Fibroblast of pulmonary artery (primary cell): Measurements from ENCODE around the gene SLC22A12.

Experiments used
- DNase-seq: peaks from one replicate; pipeline ENCODE4 v3.0.0-alpha.2; 2010; ENCODE audit warnings: low read depth
- H3K4me3 ChIP-seq: replicated peaks from 2 replicates; pipeline ENCODE4 v1.5.1; 2011; ENCODE audit warnings: low read depth, mild to moderate bottlenecking, control low read depth, low read length, moderate library complexity
- TF ChIP-seq, protein P1 (sequence below): IDR thresholded peaks from 2 replicates; pipeline ENCODE4 v1.5.1; 2011; ENCODE audit warnings: mild to moderate bottlenecking, control low read depth, low read length, inconsistent platforms; ENCODE audit errors: missing control alignments

Gene SLC22A12

DNA sequence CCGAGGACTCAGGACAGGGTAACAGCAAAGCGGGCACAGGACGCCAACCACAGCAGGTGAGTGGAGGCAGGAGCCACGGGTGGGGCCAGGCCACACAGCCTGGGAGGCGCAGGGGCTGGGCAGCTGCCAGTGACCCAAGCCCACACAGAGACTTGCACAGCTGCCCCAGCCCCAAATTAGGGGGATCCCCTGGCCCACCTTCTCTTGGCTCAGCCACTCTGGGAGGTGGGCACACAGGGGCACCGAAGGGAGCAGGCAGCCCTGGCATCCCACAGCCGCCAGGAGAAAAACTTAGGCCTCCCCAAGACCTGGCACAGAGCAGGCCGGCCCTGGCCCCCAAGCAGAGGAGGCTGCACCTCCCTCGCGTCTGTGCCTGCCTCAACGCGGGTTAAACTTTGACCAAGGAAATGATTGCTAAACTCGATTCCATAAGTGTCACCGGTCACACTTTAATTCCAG is at the start of gene SLC22A12:
SLC22A12 (plus strand) TSS at position 458 of the 459 bp plus-strand sequence. CDS start 337 bp downstream, outside the sequence.
- DNase-seq: no peak
- TF ChIP-seq, protein P1, sequence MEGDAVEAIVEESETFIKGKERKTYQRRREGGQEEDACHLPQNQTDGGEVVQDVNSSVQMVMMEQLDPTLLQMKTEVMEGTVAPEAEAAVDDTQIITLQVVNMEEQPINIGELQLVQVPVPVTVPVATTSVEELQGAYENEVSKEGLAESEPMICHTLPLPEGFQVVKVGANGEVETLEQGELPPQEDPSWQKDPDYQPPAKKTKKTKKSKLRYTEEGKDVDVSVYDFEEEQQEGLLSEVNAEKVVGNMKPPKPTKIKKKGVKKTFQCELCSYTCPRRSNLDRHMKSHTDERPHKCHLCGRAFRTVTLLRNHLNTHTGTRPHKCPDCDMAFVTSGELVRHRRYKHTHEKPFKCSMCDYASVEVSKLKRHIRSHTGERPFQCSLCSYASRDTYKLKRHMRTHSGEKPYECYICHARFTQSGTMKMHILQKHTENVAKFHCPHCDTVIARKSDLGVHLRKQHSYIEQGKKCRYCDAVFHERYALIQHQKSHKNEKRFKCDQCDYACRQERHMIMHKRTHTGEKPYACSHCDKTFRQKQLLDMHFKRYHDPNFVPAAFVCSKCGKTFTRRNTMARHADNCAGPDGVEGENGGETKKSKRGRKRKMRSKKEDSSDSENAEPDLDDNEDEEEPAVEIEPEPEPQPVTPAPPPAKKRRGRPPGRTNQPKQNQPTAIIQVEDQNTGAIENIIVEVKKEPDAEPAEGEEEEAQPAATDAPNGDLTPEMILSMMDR: no peak
- H3K4me3 ChIP-seq: no peak within 1 kb of the TSS

DNA sequence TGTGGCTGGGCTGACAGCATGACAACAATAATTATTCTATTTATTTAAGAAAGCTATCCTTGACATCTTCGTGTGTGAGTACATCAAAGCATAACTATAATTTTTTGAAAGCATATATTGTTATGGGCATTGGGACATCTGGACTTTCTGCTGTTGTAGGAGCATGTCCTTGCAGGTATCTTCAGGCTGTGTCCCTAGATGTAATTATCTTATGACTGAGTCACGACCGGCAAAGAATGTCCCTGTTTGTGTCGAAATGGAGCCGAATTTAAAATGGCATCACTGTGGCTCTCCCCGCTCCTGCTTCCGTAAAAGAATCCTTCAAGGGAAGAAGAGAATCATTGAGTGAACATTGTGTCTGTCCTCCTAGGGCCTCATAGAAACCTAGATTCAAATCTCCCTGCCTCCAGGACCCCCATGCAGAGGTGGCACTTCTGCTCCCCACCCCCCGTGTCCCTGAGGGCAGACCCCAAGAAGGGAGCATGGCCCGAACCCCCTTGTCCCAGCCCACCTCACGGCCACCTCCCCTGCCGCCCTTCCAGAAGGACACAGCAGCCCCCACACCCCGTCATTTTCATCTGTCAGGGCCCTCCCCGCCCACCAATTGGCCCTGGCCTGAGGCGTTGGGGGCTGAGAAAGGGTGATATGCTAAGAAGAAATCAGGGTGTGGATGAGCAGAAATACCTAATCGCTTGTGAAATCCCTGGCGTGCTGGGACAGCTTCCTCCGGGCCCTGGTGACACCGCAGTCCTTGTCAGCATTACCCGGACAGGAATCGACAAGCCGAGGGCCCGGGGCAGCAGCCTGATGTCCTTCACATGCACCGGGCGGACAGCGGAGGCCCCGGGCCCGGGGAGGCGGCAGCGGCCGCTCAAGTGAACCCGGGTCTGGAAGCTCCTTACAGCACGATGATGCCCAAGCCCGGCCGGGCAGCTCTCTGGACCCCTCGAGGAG is 48.6 kb upstream of the SLC22A12 start:
- TF ChIP-seq, protein P1: no peak
- H3K4me3 ChIP-seq: no peak overlapping the region
- no peak for DNase-seq

DNA sequence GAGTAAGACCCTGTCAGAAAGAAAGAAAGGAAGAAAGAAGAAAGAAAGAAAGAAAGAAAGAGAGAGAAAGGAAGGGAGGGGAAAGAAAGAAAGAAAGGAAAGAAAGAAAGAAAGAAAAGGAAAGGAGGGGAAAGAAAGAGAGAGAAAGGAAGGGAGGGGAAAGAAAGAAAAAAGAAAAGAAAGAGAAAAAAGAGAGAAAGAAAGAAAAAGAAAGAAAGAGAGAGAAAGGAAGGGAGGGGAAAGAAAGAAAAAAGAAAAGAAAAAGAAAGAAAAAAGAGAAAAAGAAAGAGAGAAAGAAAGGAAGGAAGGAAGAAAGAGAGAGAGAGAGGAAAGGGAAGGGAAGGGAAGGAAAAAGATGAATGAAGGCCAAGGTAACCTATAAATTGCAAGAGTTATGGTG is 47.2 kb upstream of the SLC22A12 start:
- TF ChIP-seq, protein P1: no peak
- no peak for DNase-seq
- no peak overlapping the region for H3K4me3 ChIP-seq

DNA sequence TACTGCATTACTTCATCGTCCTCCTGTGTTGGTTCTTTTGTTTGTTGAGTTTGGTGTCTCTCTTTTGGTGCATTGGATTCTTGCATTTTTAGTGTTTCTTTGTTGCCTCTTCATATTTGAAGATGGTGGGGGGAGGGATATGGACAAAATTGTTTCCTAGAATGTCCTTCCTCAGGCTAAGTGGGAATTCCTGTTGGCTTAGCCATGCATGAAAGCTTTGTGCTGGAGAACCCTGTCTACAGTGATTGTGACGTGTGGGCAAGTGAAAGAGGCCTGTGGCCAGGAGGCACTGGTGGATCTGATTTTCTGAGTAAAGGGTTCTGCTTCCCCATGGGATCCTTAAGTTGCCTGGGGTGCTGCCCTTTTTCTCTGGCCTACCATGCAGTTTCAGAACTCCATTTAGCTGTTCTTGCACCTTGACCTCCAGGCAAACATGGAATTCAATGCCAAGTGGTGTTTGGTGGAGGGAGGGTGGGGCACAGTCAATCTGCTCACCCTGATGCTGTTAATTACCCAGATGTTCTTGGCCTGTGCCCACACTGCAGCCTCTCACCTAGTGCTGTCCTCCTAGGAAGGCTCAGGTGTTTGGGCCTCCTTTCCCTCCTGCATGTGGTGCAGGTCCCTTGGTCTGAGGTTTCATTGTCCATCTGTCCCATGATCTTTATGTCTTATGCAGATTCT is 46.3 kb upstream of the SLC22A12 start:
- no peak for DNase-seq
- H3K4me3 ChIP-seq: no peak overlapping the region
- TF ChIP-seq, protein P1: no peak

DNA sequence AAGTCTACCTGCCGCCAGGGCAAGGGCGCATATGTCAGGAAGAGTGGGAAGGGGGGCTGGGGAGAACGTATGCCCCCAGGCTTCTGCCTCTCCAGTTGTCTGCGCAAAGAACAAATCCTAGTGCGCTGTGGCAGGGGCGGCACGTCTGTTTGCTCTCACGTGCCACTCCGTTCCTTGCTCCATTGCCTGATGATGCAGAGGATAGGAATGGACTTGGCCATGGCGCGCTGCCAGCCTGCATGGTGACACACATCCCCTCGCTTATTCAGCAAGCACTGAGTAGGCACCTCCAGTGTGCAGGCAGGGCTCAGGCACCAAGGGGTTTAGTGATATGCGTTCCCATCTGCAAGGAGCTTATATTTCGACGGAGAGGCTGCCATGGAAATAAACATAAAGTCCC is 45.4 kb upstream of the SLC22A12 start:
- H3K4me3 ChIP-seq: no peak overlapping the region
- TF ChIP-seq, protein P1: no peak
- peak; percentile 79 for DNase-seq

DNA sequence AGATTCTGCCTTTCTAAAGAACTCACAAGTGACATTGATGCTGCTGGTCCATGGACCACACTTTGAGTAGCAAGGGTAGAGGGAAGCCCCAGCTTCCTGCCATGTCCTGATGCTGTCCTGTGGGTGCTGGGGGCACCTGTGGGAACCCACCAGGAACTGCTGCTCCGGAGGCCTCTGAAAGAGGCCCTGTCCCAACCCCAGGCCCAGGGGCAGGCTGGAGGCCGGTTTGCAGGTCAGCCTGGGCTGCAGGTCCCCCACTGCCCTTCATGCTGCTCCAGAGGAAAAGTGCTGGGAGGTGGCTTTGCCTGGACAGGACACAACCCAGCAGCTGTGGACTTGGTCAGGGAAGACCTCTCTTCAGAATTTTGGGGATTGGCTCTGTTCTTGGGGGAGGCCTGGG is 44.8 kb upstream of the SLC22A12 start:
- H3K4me3 ChIP-seq: no peak overlapping the region
- DNase-seq: no peak
- TF ChIP-seq, protein P1: no peak
